Tibial artery (tissue), 4 donors: Measurements from ENCODE around the gene PRTG.

Experiments used
- DNase-seq, 2 donors: peaks; one replicate each; pipeline ENCODE4 v3.0.0-alpha.2; 2019
- H3K27ac ChIP-seq, 2 donors: fragments of 200-600 bp; sonication (generic) in 1 of 2; 1 replicate in 1 of 2; 2 replicates in 1 of 2; pipeline ENCODE4 v1.5.1; 2018 to 2019; ENCODE audit warnings: mild to moderate bottlenecking in 1 of 2
- H3K27me3 ChIP-seq, 2 donors: fragments of 200-600 bp; sonication (generic) in 1 of 2; one replicate each; pipeline versions ENCODE4 v1.5.1 to v1.6.0; 2016 to 2019
- H3K36me3 ChIP-seq, 3 donors: fragments of 200-600 bp; sonication (generic) in 2 of 3; one replicate each; pipeline ENCODE4 v1.5.1; 2016 to 2019; ENCODE audit warnings: mild to moderate bottlenecking in 2 of 3
- H3K4me1 ChIP-seq, 4 donors: fragments of 200-600 bp; sonication (generic) in 2 of 4; 1 replicate in 3 of 4; 2 replicates in 1 of 4; pipeline ENCODE4 v1.5.1; 2016 to 2019
- H3K4me3 ChIP-seq, 2 donors: fragments of 200-600 bp; sonication (generic) in 1 of 2; 1 replicate in 1 of 2; 2 replicates in 1 of 2; pipeline ENCODE4 v1.5.1; 2018 to 2019; ENCODE audit warnings: mild to moderate bottlenecking in 2 of 2
- H3K9me3 ChIP-seq, 3 donors: fragments of 200-600 bp; sonication (generic) in 1 of 3; one replicate each; pipeline ENCODE4 v1.5.1; 2016 to 2019
- intact Hi-C: fragments of 100-400 bp; cut with DNase I; formaldehyde crosslinking; loops from one replicate; pipeline ENCODE4 v1.15.0; 2023; ENCODE audit warnings: low total_unique reads
- TF ChIP-seq, protein P1 (sequence below), 2 experiments: fragments of 200-600 bp in 1 of 2; fragments of 450-650 bp in 1 of 2; IDR thresholded peaks; one replicate each; pipeline ENCODE4 v1.5.1; 2017 to 2019; ENCODE audit warnings: antibody characterized with exemption in 2 of 2, mild to moderate bottlenecking in 1 of 2, moderate library complexity in 1 of 2

PRTG gene

DNA sequence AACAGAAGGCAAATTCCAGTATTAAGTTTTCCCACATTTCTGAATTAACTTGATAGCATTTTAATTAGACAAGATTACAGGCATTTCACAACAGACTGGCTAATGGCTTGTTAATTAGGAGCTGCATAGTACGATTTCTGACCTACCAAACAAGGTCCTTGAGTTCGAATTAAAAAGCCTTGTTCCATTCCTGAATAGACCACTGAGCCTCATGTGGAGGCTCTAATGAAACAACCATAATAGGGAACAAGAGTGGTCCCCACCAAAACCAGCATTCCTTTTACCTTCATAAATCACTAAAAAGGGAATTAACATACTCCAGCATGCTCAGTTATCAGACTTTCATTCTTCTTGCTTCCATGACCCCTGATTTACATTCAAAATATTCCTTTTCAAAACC is 66.4 kb downstream of the PRTG start:
- no peak for DNase-seq
- H3K27me3 ChIP-seq, result no peaks in the 10 kb centered on the region
- H3K4me1 ChIP-seq, result no peaks in the 10 kb centered on the region
- no peak overlapping the region for H3K4me3 ChIP-seq
- no peak overlapping the region for H3K27ac ChIP-seq
- no peaks in the 10 kb centered on the region for H3K36me3 ChIP-seq
- H3K9me3 ChIP-seq, result no peaks in the 10 kb centered on the region
- intact Hi-C loops, result no loop called here
- TF ChIP-seq, protein P1, sequence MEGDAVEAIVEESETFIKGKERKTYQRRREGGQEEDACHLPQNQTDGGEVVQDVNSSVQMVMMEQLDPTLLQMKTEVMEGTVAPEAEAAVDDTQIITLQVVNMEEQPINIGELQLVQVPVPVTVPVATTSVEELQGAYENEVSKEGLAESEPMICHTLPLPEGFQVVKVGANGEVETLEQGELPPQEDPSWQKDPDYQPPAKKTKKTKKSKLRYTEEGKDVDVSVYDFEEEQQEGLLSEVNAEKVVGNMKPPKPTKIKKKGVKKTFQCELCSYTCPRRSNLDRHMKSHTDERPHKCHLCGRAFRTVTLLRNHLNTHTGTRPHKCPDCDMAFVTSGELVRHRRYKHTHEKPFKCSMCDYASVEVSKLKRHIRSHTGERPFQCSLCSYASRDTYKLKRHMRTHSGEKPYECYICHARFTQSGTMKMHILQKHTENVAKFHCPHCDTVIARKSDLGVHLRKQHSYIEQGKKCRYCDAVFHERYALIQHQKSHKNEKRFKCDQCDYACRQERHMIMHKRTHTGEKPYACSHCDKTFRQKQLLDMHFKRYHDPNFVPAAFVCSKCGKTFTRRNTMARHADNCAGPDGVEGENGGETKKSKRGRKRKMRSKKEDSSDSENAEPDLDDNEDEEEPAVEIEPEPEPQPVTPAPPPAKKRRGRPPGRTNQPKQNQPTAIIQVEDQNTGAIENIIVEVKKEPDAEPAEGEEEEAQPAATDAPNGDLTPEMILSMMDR (IDR thresholded peaks at IDR 0.05), result no peak

DNA sequence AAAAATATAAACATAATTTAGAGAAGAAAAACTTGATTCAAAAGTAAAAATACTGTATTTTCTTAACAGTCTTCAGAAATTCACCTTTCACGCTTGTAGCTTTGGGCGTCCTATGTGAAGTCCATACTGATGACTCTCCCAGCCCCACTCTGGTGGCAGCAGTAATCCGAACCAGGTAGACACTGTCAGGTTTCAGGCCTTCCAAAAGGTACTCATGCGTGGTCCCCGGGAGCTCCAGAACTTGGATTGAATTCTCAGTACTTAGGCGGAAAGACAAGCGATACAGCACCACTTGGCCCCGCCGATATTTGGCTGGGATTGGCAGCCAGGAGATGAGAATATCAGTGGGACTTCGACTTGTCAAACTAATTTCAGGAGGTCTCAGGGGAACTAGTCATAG is 69.7 kb downstream of the PRTG start:
- DNase-seq, result no peak
- TF ChIP-seq, protein P1 (IDR thresholded peaks at IDR 0.05), result no peak
- Histone ChIP-seq H3K4me1 (no peaks in the 10 kb centered on the region), H3K27me3 (no peaks in the 10 kb centered on the region), H3K27ac (no peak overlapping the region), H3K36me3 (no peaks in the 10 kb centered on the region), H3K9me3 (no peaks in the 10 kb centered on the region), H3K4me3 (no peak overlapping the region)
- intact Hi-C loops, result no loop called here

DNA sequence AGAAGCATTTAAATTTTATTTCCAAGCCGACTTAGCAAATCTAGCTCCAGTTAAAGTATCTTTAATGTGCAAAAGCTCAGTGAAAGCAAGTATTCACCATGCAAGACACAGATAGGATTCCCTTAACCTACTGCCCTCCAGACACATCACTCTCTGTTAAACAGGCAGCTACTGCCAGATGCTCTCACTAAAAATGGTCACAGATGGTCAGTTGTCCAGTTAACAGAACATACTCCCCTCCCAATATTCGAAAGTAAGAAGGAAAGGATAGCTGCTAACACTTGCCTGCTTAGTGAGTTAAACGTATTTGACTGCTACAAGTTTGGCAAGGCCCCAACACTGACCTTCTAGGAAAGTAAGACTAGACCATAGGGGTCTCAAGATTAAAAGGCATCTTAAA is 73.7 kb downstream of the PRTG start:
- Histone ChIP-seq H3K27me3 (no peaks in the 10 kb centered on the region), H3K4me3 (no peak overlapping the region), H3K27ac (no peak overlapping the region), H3K4me1 (no peaks in the 10 kb centered on the region), H3K9me3 (no peaks in the 10 kb centered on the region), H3K36me3 (no peaks in the 10 kb centered on the region)
- no peak for DNase-seq
- intact Hi-C loops, result no loop called here
- TF ChIP-seq, protein P1 (IDR thresholded peaks at IDR 0.05), result no peak

DNA sequence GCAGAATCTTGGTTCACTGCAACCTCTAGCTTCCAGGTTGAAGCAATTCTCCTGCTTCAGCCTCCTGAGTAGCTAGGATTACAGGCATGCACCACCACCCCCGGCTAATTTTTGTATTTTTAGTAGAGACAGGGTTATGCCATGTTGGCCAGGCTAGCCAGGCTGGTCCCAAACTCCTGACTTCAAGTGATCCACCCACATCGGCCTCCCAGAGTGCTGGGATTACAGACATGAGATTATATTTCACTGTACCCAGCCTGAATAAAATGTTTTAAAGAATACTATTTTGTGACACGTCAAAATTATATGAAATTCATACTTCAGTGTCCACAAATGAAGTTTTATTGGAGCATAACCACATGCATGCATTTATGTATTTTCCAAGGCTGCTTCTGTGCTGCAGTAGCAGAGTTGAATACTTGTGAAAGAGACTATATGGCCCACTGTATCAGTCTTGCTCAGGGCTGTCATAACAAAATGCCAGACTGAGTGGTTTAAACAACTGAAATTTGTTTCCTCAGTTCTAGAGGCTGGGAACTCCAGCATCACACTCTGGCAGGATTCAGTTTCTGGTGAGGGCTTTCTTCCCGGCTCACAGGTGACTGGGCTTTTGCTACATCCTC is 77.2 kb downstream of the PRTG start:
- intact Hi-C loops, result no loop called here
- no peak overlapping the region for H3K4me3 ChIP-seq

DNA sequence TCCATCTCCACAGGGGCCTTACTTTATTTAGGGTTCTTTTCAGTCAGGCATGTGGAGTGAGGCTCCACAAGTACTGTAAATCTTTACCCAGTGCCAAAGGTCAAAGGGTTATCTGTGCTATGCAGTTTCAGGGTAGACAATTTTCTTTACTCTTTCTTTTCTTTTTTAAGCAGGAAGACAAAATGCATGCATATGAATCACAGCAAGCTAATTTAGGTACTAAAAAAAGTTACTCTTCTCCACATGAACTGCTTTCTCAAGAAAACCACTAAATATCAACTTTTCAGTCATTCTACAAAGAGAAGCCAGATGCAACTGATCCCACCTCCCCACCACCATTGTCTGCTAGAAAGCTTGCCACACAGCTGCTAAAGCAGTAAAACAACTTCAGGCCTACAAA is 81.5 kb downstream of the PRTG start:
- Histone ChIP-seq H3K36me3 (no peaks in the 10 kb centered on the region), H3K27me3 (no peaks in the 10 kb centered on the region), H3K4me3 (no peak overlapping the region), H3K9me3 (no peaks in the 10 kb centered on the region), H3K27ac (no peak overlapping the region), H3K4me1 (no peaks in the 10 kb centered on the region)
- DNase-seq, result no peak
- TF ChIP-seq, protein P1 (IDR thresholded peaks at IDR 0.05), result no peak
- intact Hi-C loops, result no loop called here

More for the DNA sequence above, 77.2 kb downstream of the PRTG start:
- TF ChIP-seq, protein P1 (IDR thresholded peaks at IDR 0.05), result no peak
- Histone ChIP-seq H3K27me3 (no peaks in the 10 kb centered on the region), H3K9me3 (no peaks in the 10 kb centered on the region), H3K4me1 (no peaks in the 10 kb centered on the region), H3K36me3 (no peaks in the 10 kb centered on the region), H3K27ac (no peak overlapping the region)
- no peak for DNase-seq

DNA sequence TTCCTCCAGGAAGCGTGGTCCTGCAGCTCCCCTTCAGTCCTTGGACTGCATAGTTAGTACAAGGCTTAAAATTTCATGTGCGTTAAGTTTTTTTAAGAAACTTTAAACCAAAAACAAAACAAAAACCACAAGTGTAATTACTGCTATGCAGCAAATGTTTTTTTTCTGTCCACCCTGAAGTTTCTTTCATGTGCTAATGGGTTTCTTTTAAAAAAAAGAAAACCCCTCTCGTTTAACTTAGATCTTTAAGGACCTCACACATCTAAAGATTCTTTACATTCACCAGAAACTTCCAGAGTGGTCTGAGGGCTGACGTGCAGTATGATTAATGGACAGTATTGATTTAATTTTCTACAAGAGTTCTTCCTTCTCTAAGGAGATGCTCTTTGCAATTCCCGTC is 82.8 kb downstream of the PRTG start:
- no peaks in the 10 kb centered on the region for H3K27me3 ChIP-seq
- no peaks in the 10 kb centered on the region for H3K4me1 ChIP-seq
- no peaks in the 10 kb centered on the region for H3K36me3 ChIP-seq
- DNase-seq, result no peak
- TF ChIP-seq, protein P1 (IDR thresholded peaks at IDR 0.05), result no peak
- no peak overlapping the region for H3K4me3 ChIP-seq
- intact Hi-C loops, result no loop called here
- no peak overlapping the region for H3K27ac ChIP-seq
- H3K9me3 ChIP-seq, result no peaks in the 10 kb centered on the region
